Progenitor cell of endocrine pancreas (in vitro differentiated cells): ENCODE measurements around the gene EXOC2. TPM values are rescaled to one million over a fixed set of nuclear protein-coding genes. Genes with fewer than 3 reads are reported as not detected.

Experiments used
- DNase-seq: peaks from one replicate; pipeline ENCODE4 v3.0.0; 2021; ENCODE audit warnings: low spot score; ENCODE audit not compliant: unreplicated experiment
- H3K27ac Mint-ChIP-seq: 2 replicates; pipeline ENCODE4 v1.8.0; 2021; ENCODE audit warnings: mild to moderate bottlenecking, moderate library complexity, mixed read lengths
- H3K27me3 Mint-ChIP-seq: 2 replicates; pipeline ENCODE4 v1.8.0; 2021; ENCODE audit warnings: mixed read lengths
- H3K36me3 Mint-ChIP-seq: 2 replicates; pipeline ENCODE4 v1.8.0; 2022; ENCODE audit warnings: mixed read lengths; ENCODE audit not compliant: insufficient read depth
- H3K4me1 Mint-ChIP-seq: 2 replicates; pipeline ENCODE4 v1.8.0; 2021; ENCODE audit warnings: low read depth, mixed read lengths
- H3K4me3 Mint-ChIP-seq: 2 replicates; pipeline ENCODE4 v1.8.0; 2021; ENCODE audit warnings: low read depth, mild to moderate bottlenecking, moderate library complexity, mixed read lengths
- H3K9me3 Mint-ChIP-seq: 2 replicates; pipeline ENCODE4 v1.8.0; 2021; ENCODE audit warnings: low read depth, mixed read lengths
- CTCF ChIP-seq: fragments of 200-600 bp; sonication (generic); IDR thresholded peaks from one replicate; pipeline ENCODE4 v1.5.0; 2021; ENCODE audit warnings: antibody characterized with exemption, mild to moderate bottlenecking; ENCODE audit not compliant: unreplicated experiment
- total RNA-seq: library from RNA; stranded (reverse); gene quantifications from 2 replicates; pipeline ENCODE4 v1.2.1, GENCODE V29; 2021

Gene EXOC2
- total RNA-seq, 1 donor from 2014 or later: 24.4 TPM

GRCh38 chr6:530425-530824 lies 162.5 kb downstream of the EXOC2 start:
- Mint-ChIP-seq H3K27me3 (no peaks in the 10 kb centered on the region), H3K4me1 (peaks cover 3% of the 10 kb centered on the region), H3K36me3 (peaks cover 6% of the 10 kb centered on the region), H3K4me3 (no peak overlapping the region), H3K9me3 (no peaks in the 10 kb centered on the region), H3K27ac (no peak overlapping the region)
- no peak for TF ChIP-seq CTCF
- no peak for DNase-seq

GRCh38 chr6:528989-529388 lies 163.9 kb downstream of the EXOC2 start:
- no peak for DNase-seq
- no peak overlapping the region for H3K27ac Mint-ChIP-seq
- TF ChIP-seq CTCF: no peak

GRCh38 chr6:527989-528673 lies 164.8 kb downstream of the EXOC2 start:
- no peaks in the 10 kb centered on the region for H3K9me3 Mint-ChIP-seq
- H3K36me3 Mint-ChIP-seq: peaks cover 8% of the 10 kb centered on the region
- no peak for TF ChIP-seq CTCF
- no peaks in the 10 kb centered on the region for H3K4me1 Mint-ChIP-seq
- H3K27ac Mint-ChIP-seq: no peak overlapping the region
- no peaks in the 10 kb centered on the region for H3K27me3 Mint-ChIP-seq
- no peak for DNase-seq
- H3K4me3 Mint-ChIP-seq: no peak overlapping the region

More at GRCh38 chr6:528989-529388, 163.9 kb downstream of the EXOC2 start:
- Mint-ChIP-seq H3K36me3 (peaks cover 8% of the 10 kb centered on the region), H3K9me3 (no peaks in the 10 kb centered on the region), H3K4me3 (no peak overlapping the region), H3K4me1 (no peaks in the 10 kb centered on the region), H3K27me3 (no peaks in the 10 kb centered on the region)

- H3K36me3 Mint-ChIP-seq: peaks cover 27% of the 10 kb centered on the region
- DNase-seq: no peak
These were observed 168.1 kb downstream of the EXOC2 start for GRCh38 chr6:524803-525202.

GRCh38 chr6:520820-521219 lies 172.1 kb downstream of the EXOC2 start:
- Mint-ChIP-seq H3K27ac (peak overlapping the region; percentile 98), H3K4me3 (peak overlapping the region; percentile 56)

More at GRCh38 chr6:524803-525202, 168.1 kb downstream of the EXOC2 start:
- no peak overlapping the region for H3K27ac Mint-ChIP-seq
- no peak for TF ChIP-seq CTCF
- no peaks in the 10 kb centered on the region for H3K4me1 Mint-ChIP-seq
- no peaks in the 10 kb centered on the region for H3K27me3 Mint-ChIP-seq
- no peak overlapping the region for H3K4me3 Mint-ChIP-seq
- H3K9me3 Mint-ChIP-seq: peaks cover 8% of the 10 kb centered on the region

More at GRCh38 chr6:520820-521219, 172.1 kb downstream of the EXOC2 start:
- no peak for TF ChIP-seq CTCF
- Mint-ChIP-seq H3K9me3 (peaks cover 16% of the 10 kb centered on the region), H3K27me3 (no peaks in the 10 kb centered on the region), H3K4me1 (no peaks in the 10 kb centered on the region), H3K36me3 (peaks cover 38% of the 10 kb centered on the region)
- DNase-seq: no peak
